Esophagus muscularis mucosa (tissue), 4 donors: ENCODE measurements around the gene TARS1. TPM values are rescaled to one million over a fixed set of nuclear protein-coding genes. Genes with fewer than 3 reads are reported as not detected.
A peak's percentile ranks its signal among the peaks of the same experiment; 100 is the strongest.

ENCODE experiments used
- DNase-seq: peaks from one replicate; pipeline ENCODE4 v3.0.0-alpha.2; 2017; ENCODE audit errors: extremely low spot score
- H3K27ac ChIP-seq, 4 donors: fragments of 200-600 bp; sonication (generic); replicated peaks in 1 of 4; 1 replicate in 3 of 4; 2 replicates in 1 of 4; pipeline ENCODE4 v1.5.1; 2016 to 2019; ENCODE audit warnings: mild to moderate bottlenecking in 1 of 4
- H3K27me3 ChIP-seq, 4 donors: fragments of 200-600 bp; sonication (generic); one replicate each; pipeline versions ENCODE4 v1.5.1 to v1.6.0; 2016 to 2019
- H3K36me3 ChIP-seq, 4 donors: fragments of 200-600 bp; sonication (generic); one replicate each; pipeline ENCODE4 v1.5.1; 2016 to 2019
- H3K4me1 ChIP-seq, 4 donors: fragments of 200-600 bp; sonication (generic); one replicate each; pipeline ENCODE4 v1.5.1; 2016 to 2019
- H3K4me3 ChIP-seq, 4 donors: fragments of 200-600 bp; sonication (generic); 1 replicate in 2 of 4; 2 replicates in 2 of 4; pipeline ENCODE4 v1.5.1; 2016 to 2019; ENCODE audit warnings: mild to moderate bottlenecking in 4 of 4, moderate library complexity in 1 of 4
- H3K9me3 ChIP-seq, 4 donors: fragments of 200-600 bp; sonication (generic); 1 replicate in 3 of 4; 2 replicates in 1 of 4; pipeline ENCODE4 v1.5.1; 2016 to 2019
- CTCF ChIP-seq, 3 experiments: fragments of 200-600 bp in 2 of 3; fragments of 450-650 bp in 1 of 3; sonication (generic) in 2 of 3; IDR thresholded peaks; one replicate each; pipeline ENCODE4 v1.5.1; 2017 to 2019; ENCODE audit warnings: antibody characterized with exemption in 3 of 3, mild to moderate bottlenecking in 2 of 3, moderate library complexity in 1 of 3
- EP300 ChIP-seq: sonication (generic); formaldehyde crosslinking; IDR thresholded peaks from one replicate; pipeline ENCODE4 v1.6.1; 2017; ENCODE audit warnings: antibody characterized with exemption
- POLR2A ChIP-seq: fragments of 450-650 bp; IDR thresholded peaks from one replicate; pipeline ENCODE4 v1.6.1; 2017; ENCODE audit warnings: antibody characterized with exemption, moderate library complexity, mild to moderate bottlenecking, low read depth
- POLR2AphosphoS5 ChIP-seq, 2 donors: sonication (generic); formaldehyde crosslinking; IDR thresholded peaks; one replicate each; pipeline ENCODE4 v1.6.1; 2017; ENCODE audit warnings: antibody characterized with exemption in 2 of 2
- WGBS: methylation state at CpG from one replicate; pipeline ENCODE4 v1.1.5; 2018; 5-methylcytosine and 5-hydroxymethylcytosine counted together
- intact Hi-C: fragments of 100-400 bp; cut with DNase I; formaldehyde crosslinking; loops from one replicate; pipeline ENCODE4 v1.15.1; 2023
- total RNA-seq, 4 donors: library from RNA; depleted of rRNA; stranded (reverse); fragments of >200 nt; gene quantifications; one replicate each; pipeline versions ENCODE4 v1.1.0 to v1.2.1, GENCODE V29; 2016

The TARS1 gene
- total RNA-seq, 4 donors from 2014 or later: 76.7 to 98.4 (median 85.7) TPM

GRCh38 chr5:33480876-33481275, 40.1 kb downstream of the TARS1 start:
- Histone ChIP-seq H3K9me3 (no peaks in the 10 kb centered on the region), H3K4me1 (no peaks in the 10 kb centered on the region), H3K36me3 (peaks cover 5 to 33% (median 13%) of the 10 kb centered on the region in 4 donors), H3K27me3 (no peaks in the 10 kb centered on the region), H3K27ac (no peak overlapping the region), H3K4me3 (no peak overlapping the region)
- WGBS: 83% methylated on average over 2 of the region's 2 CpGs
- DNase-seq: no peak
- intact Hi-C loops: no loop called here
- no peak for TF ChIP-seq POLR2AphosphoS5 (IDR thresholded peaks at IDR 0.05)
- TF ChIP-seq EP300: no peak
- TF ChIP-seq POLR2A: no peak
- TF ChIP-seq CTCF (IDR thresholded peaks at IDR 0.05): no peak

- Histone ChIP-seq H3K9me3 (no peaks in the 10 kb centered on the region), H3K27ac (no peak overlapping the region), H3K4me3 (no peak overlapping the region), H3K27me3 (no peaks in the 10 kb centered on the region), H3K4me1 (peaks cover 0 to 4% (median 0%) of the 10 kb centered on the region in 4 donors), H3K36me3 (peaks cover 5 to 18% (median 7%) of the 10 kb centered on the region in 4 donors)
- intact Hi-C loops: no loop called here
- TF ChIP-seq CTCF (IDR thresholded peaks at IDR 0.05) (no peak), POLR2A (no peak), POLR2AphosphoS5 (IDR thresholded peaks at IDR 0.05) (no peak), EP300 (no peak)
- 90% methylated on average over 7 of the region's 7 CpGs for WGBS
- DNase-seq: no peak
Observed at GRCh38 chr5:33482335-33482734, 41.6 kb downstream of the TARS1 start.

GRCh38 chr5:33487236-33487635, 46.5 kb downstream of the TARS1 start:
- TF ChIP-seq POLR2A (no peak), POLR2AphosphoS5 (IDR thresholded peaks at IDR 0.05) (no peak), CTCF (IDR thresholded peaks at IDR 0.05) (no peak), EP300 (no peak)
- H3K27ac ChIP-seq: no peak overlapping the region
- 60% methylated on average over 3 of the region's 3 CpGs for WGBS
- H3K36me3 ChIP-seq: no peaks in the 10 kb centered on the region
- no peaks in the 10 kb centered on the region for H3K27me3 ChIP-seq
- H3K4me1 ChIP-seq: peaks cover 0 to 8% (median 5%) of the 10 kb centered on the region in 4 donors
- H3K4me3 ChIP-seq: no peak overlapping the region
- H3K9me3 ChIP-seq: no peaks in the 10 kb centered on the region
- DNase-seq: no peak
- intact Hi-C loops: no loop called here

DNA sequence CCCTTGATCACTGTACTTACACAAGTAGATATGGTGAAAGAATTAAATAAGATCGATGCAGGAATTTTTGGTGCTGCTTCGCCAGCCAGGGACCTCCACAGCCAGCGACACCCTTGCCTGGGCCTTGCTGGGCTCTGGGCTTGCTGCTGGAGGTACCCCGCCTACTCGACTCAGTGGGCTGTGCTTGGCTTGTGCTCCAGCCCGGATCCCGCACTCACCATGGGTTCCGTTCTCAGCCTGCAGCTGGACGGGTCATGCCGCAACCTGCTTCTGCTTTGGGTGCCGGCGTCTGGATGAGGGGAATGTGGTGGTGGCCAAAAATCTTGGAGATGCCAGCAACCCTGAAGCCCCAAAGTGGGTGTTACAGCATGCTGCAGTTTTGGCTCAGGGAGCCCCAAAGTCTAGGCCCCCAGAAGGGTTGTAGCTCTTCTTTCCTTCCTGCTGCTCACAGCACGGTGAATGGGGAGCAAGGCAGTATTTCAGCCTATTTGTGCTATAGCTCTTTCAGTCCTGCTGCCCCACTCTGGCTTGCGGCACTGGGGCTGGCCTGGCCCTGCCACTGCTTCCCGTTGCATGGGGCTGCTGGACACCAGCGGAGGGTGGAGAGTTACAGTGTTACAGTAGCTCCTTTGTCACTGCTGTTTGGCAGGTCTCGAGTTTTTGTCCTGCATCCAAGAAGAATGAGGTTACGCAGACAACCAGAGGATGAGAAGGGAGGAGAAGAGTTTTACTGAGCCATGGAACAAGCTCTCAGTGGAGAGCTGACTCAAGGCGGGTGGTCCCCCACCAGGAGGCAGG, 48.0 kb downstream of the TARS1 start:
- intact Hi-C loops: no loop called here
- H3K4me3 ChIP-seq: no peak overlapping the region
- H3K4me1 ChIP-seq: peaks cover 0 to 10% (median 7%) of the 10 kb centered on the region in 4 donors
- no peak overlapping the region for H3K27ac ChIP-seq
- TF ChIP-seq EP300 (no peak), CTCF (IDR thresholded peaks at IDR 0.05) (no peak), POLR2AphosphoS5 (IDR thresholded peaks at IDR 0.05) (no peak), POLR2A (no peak)
- WGBS: 92% methylated on average over 18 of the region's 19 CpGs
- H3K9me3 ChIP-seq: no peaks in the 10 kb centered on the region
- peak; percentile 84 for DNase-seq
- H3K27me3 ChIP-seq: no peaks in the 10 kb centered on the region
- H3K36me3 ChIP-seq: no peaks in the 10 kb centered on the region
